Suprapubic skin (tissue), 3 donors: ENCODE results near the gene AOC1.

Experiments used
- CTCF ChIP-seq, 2 donors: fragments of 200-600 bp in 1 of 2; fragments of 450-650 bp in 1 of 2; sonication (generic) in 1 of 2; IDR thresholded peaks; one replicate each; pipeline ENCODE4 v1.5.1; 2016 to 2019; ENCODE audit warnings: antibody characterized with exemption in 2 of 2, mild to moderate bottlenecking in 1 of 2, moderate library complexity in 1 of 2
- EP300 ChIP-seq: sonication (generic); formaldehyde crosslinking; IDR thresholded peaks from one replicate; pipeline ENCODE4 v1.6.1; 2017; ENCODE audit warnings: antibody characterized with exemption
- POLR2A ChIP-seq, 2 donors: fragments of 450-650 bp; IDR thresholded peaks; one replicate each; pipeline ENCODE4 v1.6.1; 2017; ENCODE audit warnings: antibody characterized with exemption in 2 of 2, mild to moderate bottlenecking in 2 of 2, moderate library complexity in 2 of 2

GRCh38 chr7:150891740-150892139 lies 39.4 kb downstream of the AOC1 start:
- TF ChIP-seq CTCF (IDR thresholded peaks at IDR 0.05) (no peak), POLR2A (IDR thresholded peaks at IDR 0.05) (no peak), EP300 (no peak)
